VCaP (cell line): Measurements from ENCODE around the gene SGSM2.
A peak's percentile ranks its signal among the peaks of the same experiment; 100 is the strongest.

Experiments used
- H3K27ac ChIP-seq: fragments of 450-650 bp; 2 replicates; pipeline ENCODE4 v1.5.1; 2017
- CTCF ChIP-seq: fragments of 450-650 bp; conservative IDR thresholded peaks from 2 replicates; pipeline ENCODE4 v1.5.1; 2017; ENCODE audit warnings: mild to moderate bottlenecking, moderate library complexity

SGSM2 gene

GRCh38 chr17:2402544-2402943 is 65.2 kb downstream of the SGSM2 start:
- no peak for TF ChIP-seq CTCF
- H3K27ac ChIP-seq: peak overlapping the region; percentile 95

GRCh38 chr17:2403044-2403443 is 65.7 kb downstream of the SGSM2 start:
- peak overlapping the region; percentile 95 for H3K27ac ChIP-seq
- no peak for TF ChIP-seq CTCF

- TF ChIP-seq CTCF: no peak
- H3K27ac ChIP-seq: peak overlapping the region; percentile 95; the same call in 1 of the 2 replicates
These were observed 68.1 kb downstream of the SGSM2 start for GRCh38 chr17:2405247-2405926.

- H3K27ac ChIP-seq: peak overlapping the region; percentile 9; the same call in 1 of the 2 replicates
- no peak for TF ChIP-seq CTCF
These were observed 69.1 kb downstream of the SGSM2 start for GRCh38 chr17:2406271-2406902.

GRCh38 chr17:2406903-2407790 is 69.8 kb downstream of the SGSM2 start:
- no peak overlapping the region for H3K27ac ChIP-seq
- TF ChIP-seq CTCF: no peak

GRCh38 chr17:2410951-2411350 is 73.7 kb downstream of the SGSM2 start:
- no peak overlapping the region for H3K27ac ChIP-seq
- TF ChIP-seq CTCF: no peak

GRCh38 chr17:2412561-2413021 is 75.3 kb downstream of the SGSM2 start:
- TF ChIP-seq CTCF: no peak
- no peak overlapping the region for H3K27ac ChIP-seq
